Measurements from ENCODE around the gene SUPT4H1. TPM values are rescaled to one million over a fixed set of nuclear protein-coding genes. Genes with fewer than 3 reads are reported as not detected.

SUPT4H1 gene
- total and polyA plus RNA-seq, 9 of the 15 experiments (the other 6 are each of a cell fraction or from before 2014, with no cell fraction given) = 62.1 to 320 (median 117) TPM

DNA sequence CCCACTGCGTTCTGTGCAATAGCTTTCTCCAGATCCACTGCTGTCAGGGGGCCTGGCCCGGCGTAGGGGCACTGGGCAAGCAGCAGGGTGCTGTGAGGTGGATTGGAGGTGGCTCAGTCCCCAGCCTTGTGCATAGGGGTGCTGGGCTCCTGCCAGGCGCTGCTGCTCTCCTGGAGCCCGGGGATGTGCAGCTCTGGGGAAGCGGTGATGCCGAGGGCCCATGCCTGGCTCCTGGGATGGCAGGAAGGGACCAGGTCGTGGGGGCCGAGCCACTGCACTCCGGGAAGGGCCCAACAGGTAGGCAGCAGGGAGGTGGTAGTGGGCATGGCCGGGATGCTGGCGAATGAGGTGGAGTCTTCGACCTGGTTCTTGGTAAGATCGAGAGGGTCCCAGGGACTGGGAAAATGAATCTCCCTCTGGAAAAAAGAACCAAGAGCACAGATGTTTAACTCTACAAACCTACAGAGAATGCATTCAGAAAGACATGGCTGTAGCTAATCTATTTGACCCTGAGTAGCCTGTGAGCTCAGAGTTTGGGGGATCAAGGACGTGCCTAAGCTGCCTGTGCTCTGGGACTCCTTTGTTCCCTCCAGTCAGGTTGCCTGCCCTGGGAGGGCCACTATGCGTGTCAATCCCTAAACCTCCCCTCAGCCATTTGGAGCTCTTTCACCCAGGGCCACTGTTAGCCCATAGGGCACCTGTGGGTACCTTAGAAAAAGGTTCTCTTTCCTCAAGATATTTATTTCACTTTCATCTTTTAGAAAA lies 6.6 kb upstream of the SUPT4H1 start:
- POLR2A ChIA-PET = interaction anchor here (0.5 to 17.7 kb wide), 4 partner anchors 9 to 28 kb away, joined by 3 to 257 read pairs (median 4); no protein-coding TSS in a partner anchor
- no peak for DNase-seq (ENCODE audit: extremely low read depth in 1 of 4, low spot score in 3 of 4)
- WGBS (ENCODE audit: insufficient coverage, low coverage, missing lambda C conversion rate) = 80% methylated on average over 16 of the region's 16 CpGs
- TF ChIP-seq NR4A1 (CRISPR knock-in tag; IDR thresholded peaks at IDR 0.05) (no peak), NR4A1 (tag; IDR thresholded peaks at IDR 0.05) (no peak), MEIS2 (IDR thresholded peaks at IDR 0.05; ENCODE audit: partially characterized antibody) (no peak), E2F8 (IDR thresholded peaks at IDR 0.05; ENCODE audit: low read depth, partially characterized antibody) (no peak), IFI16 (CRISPR knock-in tag; IDR thresholded peaks at IDR 0.05) (no peak), SAFB (IDR thresholded peaks at IDR 0.05; ENCODE audit: borderline replicate concordance, low read depth, low read length) (no peak), BDP1 (IDR thresholded peaks at IDR 0.05; ENCODE audit: insufficient read depth, insufficient read length) (no peak), CBX8 (IDR thresholded peaks at IDR 0.05; ENCODE audit: borderline replicate concordance, extremely low read depth, low read depth, low read length, poor library complexity, severe bottlenecking) (no peak), POLR2AphosphoS5 (IDR thresholded peaks at IDR 0.05; ENCODE audit: control insufficient read depth, insufficient read depth, low read depth, low read length) (no peak), NFE2 (IDR thresholded peaks at IDR 0.05; ENCODE audit: low read depth) (no peak), NFXL1 (CRISPR knock-in tag; IDR thresholded peaks at IDR 0.05) (no peak)
- TF ChIP-seq, protein P1, sequence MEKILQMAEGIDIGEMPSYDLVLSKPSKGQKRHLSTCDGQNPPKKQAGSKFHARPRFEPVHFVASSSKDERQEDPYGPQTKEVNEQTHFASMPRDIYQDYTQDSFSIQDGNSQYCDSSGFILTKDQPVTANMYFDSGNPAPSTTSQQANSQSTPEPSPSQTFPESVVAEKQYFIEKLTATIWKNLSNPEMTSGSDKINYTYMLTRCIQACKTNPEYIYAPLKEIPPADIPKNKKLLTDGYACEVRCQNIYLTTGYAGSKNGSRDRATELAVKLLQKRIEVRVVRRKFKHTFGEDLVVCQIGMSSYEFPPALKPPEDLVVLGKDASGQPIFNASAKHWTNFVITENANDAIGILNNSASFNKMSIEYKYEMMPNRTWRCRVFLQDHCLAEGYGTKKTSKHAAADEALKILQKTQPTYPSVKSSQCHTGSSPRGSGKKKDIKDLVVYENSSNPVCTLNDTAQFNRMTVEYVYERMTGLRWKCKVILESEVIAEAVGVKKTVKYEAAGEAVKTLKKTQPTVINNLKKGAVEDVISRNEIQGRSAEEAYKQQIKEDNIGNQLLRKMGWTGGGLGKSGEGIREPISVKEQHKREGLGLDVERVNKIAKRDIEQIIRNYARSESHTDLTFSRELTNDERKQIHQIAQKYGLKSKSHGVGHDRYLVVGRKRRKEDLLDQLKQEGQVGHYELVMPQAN (IDR thresholded peaks at IDR 0.05; ENCODE audit: borderline replicate concordance) = no peak
- TF ChIP-seq, protein P2, sequence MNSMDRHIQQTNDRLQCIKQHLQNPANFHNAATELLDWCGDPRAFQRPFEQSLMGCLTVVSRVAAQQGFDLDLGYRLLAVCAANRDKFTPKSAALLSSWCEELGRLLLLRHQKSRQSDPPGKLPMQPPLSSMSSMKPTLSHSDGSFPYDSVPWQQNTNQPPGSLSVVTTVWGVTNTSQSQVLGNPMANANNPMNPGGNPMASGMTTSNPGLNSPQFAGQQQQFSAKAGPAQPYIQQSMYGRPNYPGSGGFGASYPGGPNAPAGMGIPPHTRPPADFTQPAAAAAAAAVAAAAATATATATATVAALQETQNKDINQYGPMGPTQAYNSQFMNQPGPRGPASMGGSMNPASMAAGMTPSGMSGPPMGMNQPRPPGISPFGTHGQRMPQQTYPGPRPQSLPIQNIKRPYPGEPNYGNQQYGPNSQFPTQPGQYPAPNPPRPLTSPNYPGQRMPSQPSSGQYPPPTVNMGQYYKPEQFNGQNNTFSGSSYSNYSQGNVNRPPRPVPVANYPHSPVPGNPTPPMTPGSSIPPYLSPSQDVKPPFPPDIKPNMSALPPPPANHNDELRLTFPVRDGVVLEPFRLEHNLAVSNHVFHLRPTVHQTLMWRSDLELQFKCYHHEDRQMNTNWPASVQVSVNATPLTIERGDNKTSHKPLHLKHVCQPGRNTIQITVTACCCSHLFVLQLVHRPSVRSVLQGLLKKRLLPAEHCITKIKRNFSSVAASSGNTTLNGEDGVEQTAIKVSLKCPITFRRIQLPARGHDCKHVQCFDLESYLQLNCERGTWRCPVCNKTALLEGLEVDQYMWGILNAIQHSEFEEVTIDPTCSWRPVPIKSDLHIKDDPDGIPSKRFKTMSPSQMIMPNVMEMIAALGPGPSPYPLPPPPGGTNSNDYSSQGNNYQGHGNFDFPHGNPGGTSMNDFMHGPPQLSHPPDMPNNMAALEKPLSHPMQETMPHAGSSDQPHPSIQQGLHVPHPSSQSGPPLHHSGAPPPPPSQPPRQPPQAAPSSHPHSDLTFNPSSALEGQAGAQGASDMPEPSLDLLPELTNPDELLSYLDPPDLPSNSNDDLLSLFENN (IDR thresholded peaks at IDR 0.05; ENCODE audit: low read depth in 2 of 2, low read length in 2 of 2) = no peak

More for the DNA sequence above, 6.6 kb upstream of the SUPT4H1 start:
- no peak overlapping the region for H3K4me3 ChIP-seq
- H3K4me2 ChIP-seq (ENCODE audit: insufficient read depth, low read length) = no peak overlapping the region
- peak overlapping the region in 1 of 2 experiments; percentile 32; a peak in 2 of 4 replicates for H3K9ac ChIP-seq (ENCODE audit: insufficient read depth in 1 of 2, low read depth in 2 of 2, low read length in 2 of 2)
- no peaks in the 10 kb centered on the region; the same call in 1 of the 3 replicates for H3K36me3 ChIP-seq (ENCODE audit: control insufficient read depth, insufficient read depth, low read length)
- no TSS peak for BruUV-seq (replicated peaks)
- intact Hi-C loops (cut with micrococcal nuclease) = no loop called here
- H3K27me3 ChIP-seq (ENCODE audit: control insufficient read depth in 2 of 2, insufficient read depth in 2 of 2, low read length in 2 of 2) = no peaks in the 10 kb centered on the region
- no peaks in the 10 kb centered on the region for H4K20me1 ChIP-seq (replicated peaks; ENCODE audit: control insufficient read depth, insufficient read depth, low read length)
- H3K4me1 ChIP-seq (replicated peaks in 1 of 2; ENCODE audit: control insufficient read depth in 2 of 2, insufficient read depth in 2 of 2, low read length in 2 of 2) = peaks cover 23 to 36% of the 10 kb centered on the region in 2 experiments; a peak in 4 of 5 replicates
- H3K9me1 ChIP-seq (ENCODE audit: control insufficient read depth, insufficient read depth, low read length) = peaks cover 3% of the 10 kb centered on the region
- H2AFZ ChIP-seq (ENCODE audit: low read depth, low read length) = no peak overlapping the region
- in situ Hi-C loops (cut with MboI) = no loop called here
- ATAC-seq (no peak), FAIRE-seq (peak; percentile 15)
- no peaks in the 10 kb centered on the region for H3K9me3 ChIP-seq (replicated peaks; ENCODE audit: control insufficient read depth, insufficient read depth, low read depth, low read length)
- CTCF ChIA-PET (ENCODE audit: low intra/inter-chr PET ratio) = no interaction called here
- no peak overlapping the region for H3K27ac ChIP-seq (ENCODE audit: extremely low read depth, low read depth, low read length)
- H3K79me2 ChIP-seq (ENCODE audit: control insufficient read depth, insufficient read depth, low read length) = peaks cover 3% of the 10 kb centered on the region; the same call in 2 of the 3 replicates
